Keratinocyte (primary cell): ENCODE measurements around the gene SPAG16.

ENCODE experiments used
- EZH2 ChIP-seq: IDR thresholded peaks from one replicate; pipeline ENCODE4 v1.6.1; 2012; ENCODE audit warnings: inconsistent platforms, mild to moderate bottlenecking, low read length, moderate library complexity
- TF ChIP-seq, protein P1 (sequence below), 3 experiments: IDR thresholded peaks in 1 of 3; conservative IDR thresholded peaks in 1 of 3; optimal IDR thresholded peaks in 1 of 3; 2 replicates in 2 of 3; 3 replicates in 1 of 3; pipeline versions ENCODE3 to v1.5.1; 2011; ENCODE audit warnings: low read length in 3 of 3, mild to moderate bottlenecking in 3 of 3, moderate library complexity in 2 of 3, control low read depth in 1 of 3, inconsistent platforms in 1 of 3; ENCODE audit not compliant: insufficient read depth in 2 of 3; ENCODE audit errors: extremely low read depth in 1 of 3

GRCh38 chr2:214380681-214381080, 1096.4 kb downstream of the SPAG16 start:
- TF ChIP-seq EZH2: no peak
- TF ChIP-seq, protein P1, sequence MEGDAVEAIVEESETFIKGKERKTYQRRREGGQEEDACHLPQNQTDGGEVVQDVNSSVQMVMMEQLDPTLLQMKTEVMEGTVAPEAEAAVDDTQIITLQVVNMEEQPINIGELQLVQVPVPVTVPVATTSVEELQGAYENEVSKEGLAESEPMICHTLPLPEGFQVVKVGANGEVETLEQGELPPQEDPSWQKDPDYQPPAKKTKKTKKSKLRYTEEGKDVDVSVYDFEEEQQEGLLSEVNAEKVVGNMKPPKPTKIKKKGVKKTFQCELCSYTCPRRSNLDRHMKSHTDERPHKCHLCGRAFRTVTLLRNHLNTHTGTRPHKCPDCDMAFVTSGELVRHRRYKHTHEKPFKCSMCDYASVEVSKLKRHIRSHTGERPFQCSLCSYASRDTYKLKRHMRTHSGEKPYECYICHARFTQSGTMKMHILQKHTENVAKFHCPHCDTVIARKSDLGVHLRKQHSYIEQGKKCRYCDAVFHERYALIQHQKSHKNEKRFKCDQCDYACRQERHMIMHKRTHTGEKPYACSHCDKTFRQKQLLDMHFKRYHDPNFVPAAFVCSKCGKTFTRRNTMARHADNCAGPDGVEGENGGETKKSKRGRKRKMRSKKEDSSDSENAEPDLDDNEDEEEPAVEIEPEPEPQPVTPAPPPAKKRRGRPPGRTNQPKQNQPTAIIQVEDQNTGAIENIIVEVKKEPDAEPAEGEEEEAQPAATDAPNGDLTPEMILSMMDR (optimal IDR thresholded peaks at IDR 0.05 in 1 of 3, IDR thresholded peaks at IDR 0.05 in 1 of 3, conservative IDR thresholded peaks at IDR 0.05 in 1 of 3; ENCODE audit: extremely low read depth in 1 of 3, insufficient read depth in 2 of 3, low read length in 3 of 3): no peak
